ENCODE results near the gene PGM1. TPM values are rescaled to one million over a fixed set of nuclear protein-coding genes. Genes with fewer than 3 reads are reported as not detected.

PGM1 gene
- total and polyA plus RNA-seq, 4 experiments from 2014 or later: 18.8 to 48.3 (median 26.6) TPM

GRCh38 chr1:63630238-63630637 is 37.0 kb downstream of the PGM1 start:
- Histone ChIP-seq H3K4me1 (ENCODE audit: insufficient read depth, low read length) (no peaks in the 10 kb centered on the region), H3K36me3 (ENCODE audit: insufficient read depth, low read length) (peaks cover 19% of the 10 kb centered on the region), H3K9me3 (ENCODE audit: control insufficient read depth in 1 of 2, low read length in 2 of 2) (no peaks in the 10 kb centered on the region), H3K4me3 (ENCODE audit: low read length in 2 of 2) (no peak overlapping the region), H3K27ac (ENCODE audit: low read depth, low read length) (no peak overlapping the region), H3K27me3 (ENCODE audit: insufficient read depth, low read length) (no peaks in the 10 kb centered on the region)
- Mint-ChIP-seq H3K9me3 (no peaks in the 10 kb centered on the region), H3K27me3 (no peaks in the 10 kb centered on the region), H3K4me1 (peaks cover 0 to 14% (median 6%) of the 10 kb centered on the region in 4 donors), H3K27ac (no peak overlapping the region), H3K36me3 (peaks cover 54 to 55% of the 10 kb centered on the region in 2 donors), H3K4me3 (no peak overlapping the region)
- POLR2A ChIA-PET (ENCODE audit: partially characterized antibody): no interaction called here
- DNase-seq: no peak
- intact Hi-C loops (cut with micrococcal nuclease): no loop called here
- CTCF ChIA-PET (ENCODE audit: partially characterized antibody): interaction anchor here (1.6 kb wide), 1 partner anchor 13 kb away, joined by 5 read pairs; no protein-coding TSS in a partner anchor

GRCh38 chr1:63630666-63631065 is 37.5 kb downstream of the PGM1 start:
- no peak overlapping the region for H3K27ac ChIP-seq (ENCODE audit: low read depth, low read length)
- no peaks in the 10 kb centered on the region for H3K27me3 ChIP-seq (ENCODE audit: insufficient read depth, low read length)
- H3K4me1 ChIP-seq (ENCODE audit: insufficient read depth, low read length): no peaks in the 10 kb centered on the region
- H3K27ac Mint-ChIP-seq: no peak overlapping the region
- DNase-seq: no peak
- intact Hi-C loops (cut with micrococcal nuclease): no loop called here
- H3K27me3 Mint-ChIP-seq: no peaks in the 10 kb centered on the region
- H3K4me1 Mint-ChIP-seq: peaks cover 0 to 11% (median 4%) of the 10 kb centered on the region in 4 donors
- CTCF ChIA-PET (ENCODE audit: partially characterized antibody): interaction anchor here (1.6 kb wide), 1 partner anchor 14 kb away, joined by 5 read pairs; no protein-coding TSS in a partner anchor
- H3K36me3 ChIP-seq (ENCODE audit: insufficient read depth, low read length): peaks cover 22% of the 10 kb centered on the region
- no peak overlapping the region for H3K4me3 Mint-ChIP-seq
- H3K9me3 ChIP-seq (ENCODE audit: control insufficient read depth in 1 of 2, low read length in 2 of 2): no peaks in the 10 kb centered on the region
- H3K36me3 Mint-ChIP-seq: peaks cover 55 to 58% of the 10 kb centered on the region in 2 donors
- no peak overlapping the region for H3K4me3 ChIP-seq (ENCODE audit: low read length in 2 of 2)
- H3K9me3 Mint-ChIP-seq: no peaks in the 10 kb centered on the region
- POLR2A ChIA-PET (ENCODE audit: partially characterized antibody): no interaction called here

DNA sequence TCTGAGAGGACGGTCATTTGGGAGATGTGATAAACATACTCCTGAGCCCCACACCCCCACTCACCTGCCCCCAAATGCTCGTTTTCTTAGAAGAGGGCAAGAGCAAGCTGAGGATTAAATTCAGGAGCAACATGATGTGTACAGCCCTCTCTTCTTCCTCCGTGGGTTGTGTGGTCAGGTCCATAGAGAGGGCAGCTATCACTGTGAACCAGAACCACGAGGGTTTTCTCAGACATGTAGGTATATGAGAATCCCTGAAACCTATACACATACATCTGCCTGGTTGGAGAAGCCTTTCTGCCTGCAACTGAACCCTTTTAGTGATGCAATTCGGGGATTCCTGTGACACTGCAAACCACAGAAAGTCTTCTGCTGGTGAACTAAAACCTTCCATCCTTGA is 38.9 kb downstream of the PGM1 start:
- Histone ChIP-seq H3K36me3 (ENCODE audit: insufficient read depth, low read length) (peaks cover 24% of the 10 kb centered on the region), H3K27ac (ENCODE audit: low read depth, low read length) (no peak overlapping the region), H3K27me3 (ENCODE audit: insufficient read depth, low read length) (no peaks in the 10 kb centered on the region), H3K4me1 (ENCODE audit: insufficient read depth, low read length) (no peaks in the 10 kb centered on the region), H3K9me3 (ENCODE audit: control insufficient read depth in 1 of 2, low read length in 2 of 2) (no peaks in the 10 kb centered on the region), H3K4me3 (ENCODE audit: low read length in 2 of 2) (no peak overlapping the region)
- intact Hi-C loops (cut with micrococcal nuclease): no loop called here
- DNase-seq: no peak
- peak overlapping the region in 1 of 7 donors; percentile 12 for H3K27ac Mint-ChIP-seq
- ChIA-PET POLR2A (ENCODE audit: partially characterized antibody) (no interaction called here), CTCF (ENCODE audit: partially characterized antibody) (interaction anchor here (1.1 to 1.5 kb wide), 3 partner anchors 59 to 615 kb away, joined by 3 to 4 read pairs (median 4); no protein-coding TSS in a partner anchor)
- H3K27me3 Mint-ChIP-seq: no peaks in the 10 kb centered on the region
- no peaks in the 10 kb centered on the region for H3K9me3 Mint-ChIP-seq
- no peak overlapping the region for H3K4me3 Mint-ChIP-seq
- peaks cover 0 to 6% (median 0%) of the 10 kb centered on the region in 4 donors for H3K4me1 Mint-ChIP-seq
- peaks cover 70 to 72% of the 10 kb centered on the region in 2 donors for H3K36me3 Mint-ChIP-seq

- no peak overlapping the region for H3K27ac Mint-ChIP-seq
- POLR2A ChIA-PET (ENCODE audit: partially characterized antibody): no interaction called here
These were observed 40.1 kb downstream of the PGM1 start for GRCh38 chr1:63633281-63633680.

DNA sequence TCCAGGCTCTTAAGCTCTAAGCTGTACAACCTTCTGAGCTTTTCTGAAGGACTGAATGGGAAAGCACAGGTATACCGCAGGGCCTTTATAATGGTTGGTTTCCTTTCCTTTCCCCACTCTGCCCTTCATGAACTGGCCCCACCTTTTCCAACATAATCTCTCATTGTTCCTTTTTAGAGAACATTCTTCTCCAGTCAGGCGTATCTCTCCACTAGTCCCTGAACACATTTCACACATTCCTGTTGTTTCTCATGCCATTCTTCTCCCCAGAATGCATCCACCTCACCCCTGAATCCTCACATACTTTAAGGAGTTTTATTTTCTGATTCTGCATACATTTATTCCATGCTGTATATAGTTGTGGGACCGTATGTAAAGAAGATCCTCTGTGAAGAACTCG is 41.3 kb downstream of the PGM1 start:
- no peaks in the 10 kb centered on the region for H3K9me3 Mint-ChIP-seq
- Histone ChIP-seq H3K36me3 (ENCODE audit: insufficient read depth, low read length) (peaks cover 29% of the 10 kb centered on the region), H3K4me1 (ENCODE audit: insufficient read depth, low read length) (no peaks in the 10 kb centered on the region), H3K27ac (ENCODE audit: low read depth, low read length) (no peak overlapping the region), H3K27me3 (ENCODE audit: insufficient read depth, low read length) (no peaks in the 10 kb centered on the region), H3K9me3 (ENCODE audit: control insufficient read depth in 1 of 2, low read length in 2 of 2) (no peaks in the 10 kb centered on the region), H3K4me3 (ENCODE audit: low read length in 2 of 2) (no peak overlapping the region)
- peaks cover 85 to 87% of the 10 kb centered on the region in 2 donors for H3K36me3 Mint-ChIP-seq
- no peaks in the 10 kb centered on the region for H3K4me1 Mint-ChIP-seq
- peak overlapping the region in 1 of 7 donors; percentile 22 for H3K27ac Mint-ChIP-seq
- H3K27me3 Mint-ChIP-seq: no peaks in the 10 kb centered on the region
- no peak overlapping the region for H3K4me3 Mint-ChIP-seq
- POLR2A ChIA-PET (ENCODE audit: partially characterized antibody): no interaction called here
- no peak for DNase-seq
- CTCF ChIA-PET (ENCODE audit: partially characterized antibody): interaction anchor here (1.4 kb wide), 1 partner anchor 18 kb away, joined by 3 read pairs; no protein-coding TSS in a partner anchor
- intact Hi-C loops (cut with micrococcal nuclease): no loop called here

More at GRCh38 chr1:63633281-63633680, 40.1 kb downstream of the PGM1 start:
- H3K9me3 Mint-ChIP-seq: no peaks in the 10 kb centered on the region
- no peaks in the 10 kb centered on the region for H3K9me3 ChIP-seq (ENCODE audit: control insufficient read depth in 1 of 2, low read length in 2 of 2)
- no peak overlapping the region for H3K4me3 ChIP-seq (ENCODE audit: low read length in 2 of 2)
- H3K4me3 Mint-ChIP-seq: no peak overlapping the region
- no peak overlapping the region for H3K27ac ChIP-seq (ENCODE audit: low read depth, low read length)
- H3K27me3 ChIP-seq (ENCODE audit: insufficient read depth, low read length): no peaks in the 10 kb centered on the region
- intact Hi-C loops (cut with micrococcal nuclease): no loop called here
- no peaks in the 10 kb centered on the region for H3K27me3 Mint-ChIP-seq
- no peak for DNase-seq
- H3K4me1 ChIP-seq (ENCODE audit: insufficient read depth, low read length): no peaks in the 10 kb centered on the region
- peaks cover 0 to 2% (median 0%) of the 10 kb centered on the region in 4 donors for H3K4me1 Mint-ChIP-seq
- CTCF ChIA-PET (ENCODE audit: partially characterized antibody): interaction anchor here (1.1 to 1.5 kb wide), 2 partner anchors 58 to 613 kb away, joined by 4 read pairs; no protein-coding TSS in a partner anchor
- H3K36me3 ChIP-seq (ENCODE audit: insufficient read depth, low read length): peaks cover 24% of the 10 kb centered on the region
- peaks cover 81% of the 10 kb centered on the region in 2 donors for H3K36me3 Mint-ChIP-seq

DNA sequence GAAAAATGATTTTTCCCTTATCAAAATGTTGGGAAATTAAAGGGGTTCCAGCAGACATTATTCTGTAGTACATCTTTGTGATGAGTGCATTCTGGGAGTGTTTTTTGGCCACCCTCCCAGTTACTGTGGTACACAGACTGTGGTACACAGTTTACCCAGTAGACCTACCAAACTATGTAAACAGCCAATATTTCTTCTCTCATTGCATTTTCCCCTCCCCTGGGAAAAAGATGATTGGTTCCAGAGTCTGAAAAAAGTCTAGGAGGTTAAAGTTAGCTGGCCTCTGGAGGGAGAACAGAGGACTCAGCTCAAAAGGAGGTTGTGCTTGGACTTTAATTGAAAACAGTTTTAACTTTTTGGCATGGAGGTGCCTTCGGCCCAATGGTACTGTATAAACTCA is 42.5 kb downstream of the PGM1 start:
- CTCF ChIA-PET (ENCODE audit: partially characterized antibody): interaction anchor here (1.4 kb wide), 1 partner anchor 19 kb away, joined by 3 read pairs; no protein-coding TSS in a partner anchor
- no peaks in the 10 kb centered on the region for H3K9me3 ChIP-seq (ENCODE audit: control insufficient read depth in 1 of 2, low read length in 2 of 2)
- no peaks in the 10 kb centered on the region for H3K4me1 ChIP-seq (ENCODE audit: insufficient read depth, low read length)
- H3K4me3 ChIP-seq (ENCODE audit: low read length in 2 of 2): no peak overlapping the region
- no peak overlapping the region for H3K4me3 Mint-ChIP-seq
- POLR2A ChIA-PET (ENCODE audit: partially characterized antibody): no interaction called here
- no peaks in the 10 kb centered on the region for H3K27me3 ChIP-seq (ENCODE audit: insufficient read depth, low read length)
- no peaks in the 10 kb centered on the region for H3K27me3 Mint-ChIP-seq
- no peak overlapping the region for H3K27ac Mint-ChIP-seq
- H3K36me3 Mint-ChIP-seq: peaks cover 87% of the 10 kb centered on the region in 2 donors
- no peak overlapping the region for H3K27ac ChIP-seq (ENCODE audit: low read depth, low read length)
- H3K4me1 Mint-ChIP-seq: no peaks in the 10 kb centered on the region
- H3K36me3 ChIP-seq (ENCODE audit: insufficient read depth, low read length): peaks cover 29% of the 10 kb centered on the region
- H3K9me3 Mint-ChIP-seq: no peaks in the 10 kb centered on the region
- intact Hi-C loops (cut with micrococcal nuclease): no loop called here
- DNase-seq: no peak

DNA sequence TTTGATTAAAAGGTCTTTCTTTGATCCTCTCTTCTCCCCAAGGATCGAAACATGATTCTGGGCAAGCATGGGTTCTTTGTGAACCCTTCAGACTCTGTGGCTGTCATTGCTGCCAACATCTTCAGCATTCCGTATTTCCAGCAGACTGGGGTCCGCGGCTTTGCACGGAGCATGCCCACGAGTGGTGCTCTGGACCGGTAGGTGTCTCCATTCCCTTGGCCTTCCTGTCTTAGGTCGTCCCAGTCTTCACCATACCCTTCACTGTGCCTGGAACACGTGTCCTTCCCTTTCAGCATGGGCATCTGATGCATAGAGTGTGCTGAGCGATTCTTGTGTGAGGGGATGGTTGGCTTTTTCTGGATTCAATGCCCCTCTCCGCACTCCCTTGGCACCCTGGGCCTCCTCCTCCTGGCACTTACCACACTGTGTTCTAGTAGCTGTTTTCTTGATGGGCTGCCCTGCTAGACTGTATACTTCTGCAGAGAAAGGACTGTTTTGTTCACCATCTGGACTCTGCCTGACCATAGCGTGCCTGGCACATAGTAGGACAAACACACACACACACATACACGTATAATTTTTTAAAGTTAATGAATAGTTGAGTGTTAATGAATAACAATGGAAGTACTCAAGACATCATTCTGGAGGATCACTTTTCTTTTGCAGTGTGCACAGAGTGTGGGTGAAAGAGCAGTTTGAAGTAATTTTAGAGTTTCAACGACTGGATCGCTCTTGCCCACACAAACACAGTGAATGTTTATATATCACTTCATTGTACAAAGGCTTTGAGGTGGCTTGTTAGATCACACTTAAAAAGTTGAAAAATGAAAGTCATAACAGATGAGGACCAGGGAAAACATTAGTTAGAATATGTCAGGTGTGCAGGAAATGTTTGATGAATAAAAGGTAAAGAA is 43.2 kb downstream of the PGM1 start:
- ChIA-PET CTCF (ENCODE audit: partially characterized antibody) (interaction anchor here (1.4 kb wide), 1 partner anchor 55 kb away, joined by 4 read pairs; no protein-coding TSS in a partner anchor), POLR2A (ENCODE audit: partially characterized antibody) (no interaction called here)
- intact Hi-C loops (cut with micrococcal nuclease): no loop called here
- no peak overlapping the region for H3K4me3 ChIP-seq (ENCODE audit: low read length in 2 of 2)
- Mint-ChIP-seq H3K4me3 (no peak overlapping the region), H3K27ac (no peak overlapping the region), H3K27me3 (no peaks in the 10 kb centered on the region), H3K4me1 (no peaks in the 10 kb centered on the region), H3K36me3 (peaks cover 86% of the 10 kb centered on the region in 2 donors), H3K9me3 (no peaks in the 10 kb centered on the region)
- no peaks in the 10 kb centered on the region for H3K27me3 ChIP-seq (ENCODE audit: insufficient read depth, low read length)
- no peaks in the 10 kb centered on the region for H3K9me3 ChIP-seq (ENCODE audit: control insufficient read depth in 1 of 2, low read length in 2 of 2)
- H3K4me1 ChIP-seq (ENCODE audit: insufficient read depth, low read length): no peaks in the 10 kb centered on the region
- peaks cover 25% of the 10 kb centered on the region for H3K36me3 ChIP-seq (ENCODE audit: insufficient read depth, low read length)
- no peak overlapping the region for H3K27ac ChIP-seq (ENCODE audit: low read depth, low read length)
- DNase-seq: no peak

All from CD4-positive, alpha-beta memory T cell (primary cell).